A549 (cell line): ENCODE data around the gene NT5DC2. TPM values are rescaled to one million over a fixed set of nuclear protein-coding genes. Genes with fewer than 3 reads are reported as not detected.

Source experiments
- ATAC-seq, 2 experiments: fragments of 200-7000 bp in 1 of 2; fragments of >200 bp in 1 of 2; cut with Nextera tagmentation in 1 of 2; cut with Tn5 transposase in 1 of 2; 3 replicates each; pipeline versions ENCODE4 v1.8.0 to v1.9.1; 2018 to 2020; ENCODE audit warnings: mild to moderate bottlenecking in 1 of 2, moderate library complexity in 1 of 2
- CTCF ChIA-PET: fragments of 300-600 bp; sonication (Branson Sonifier 250); formaldehyde crosslinking; extraction: SDS; loops from one replicate; lab custom pipeline; 2021; ENCODE audit warnings: antibody characterized with exemption, inconsistent platforms; lab: Yijun Ruan, JAX
- POLR2A ChIA-PET: fragments of 350-600 bp; formaldehyde crosslinking; extraction: SDS; loops from one replicate; lab custom pipeline; 2021; ENCODE audit warnings: antibody characterized with exemption, inconsistent platforms; lab: Yijun Ruan, JAX
- DNase-seq, 2 experiments: peaks; one replicate each; pipeline versions ENCODE4 v3.0.0 to v3.0.0-alpha.2; 2011 to 2016; ENCODE audit warnings: low read depth in 1 of 2, low spot score in 1 of 2
- FAIRE-seq: peaks from 2 replicates; lab custom pipeline; 2011; peaks lifted over from hg19 to GRCh38; lab: Jason Lieb, UNC
- H3K27ac ChIP-seq, 2 experiments: fragments of >200 bp; sonication (Bioruptor Twin); formaldehyde crosslinking; 3 replicates each; pipeline ENCODE4 v1.5.1; 2016 to 2017
- H3K4me1 ChIP-seq: fragments of >200 bp; sonication (Bioruptor Twin); formaldehyde crosslinking; 3 replicates; pipeline ENCODE4 v1.6.1; 2016
- H3K4me2 ChIP-seq: fragments of >200 bp; sonication (Bioruptor Twin); formaldehyde crosslinking; 3 replicates; pipeline ENCODE4 v1.6.1; 2016
- H3K4me3 ChIP-seq: fragments of >200 bp; sonication (Bioruptor Twin); formaldehyde crosslinking; 3 replicates; pipeline ENCODE4 v1.5.1; 2016
- H3K9me3 ChIP-seq: fragments of >200 bp; sonication (Bioruptor Twin); formaldehyde crosslinking; 3 replicates; pipeline ENCODE4 v1.6.1; 2016
- CBX2 ChIP-seq: fragments of 200-600 bp; sonication (generic); IDR thresholded peaks from 2 replicates; pipeline ENCODE4 v1.6.1; 2016; ENCODE audit warnings: low read depth, mild to moderate bottlenecking, borderline replicate concordance
- CEBPB ChIP-seq, 2 experiments: fragments of >200 bp in 1 of 2; sonication (Bioruptor Twin) in 1 of 2; formaldehyde crosslinking in 1 of 2; IDR thresholded peaks; 2 replicates each; pipeline ENCODE4 v1.6.1; 2012 to 2016
- CHD4 ChIP-seq: fragments of 200-600 bp; sonication (generic); IDR thresholded peaks from 2 replicates; pipeline ENCODE4 v1.6.1; 2016; ENCODE audit warnings: antibody characterized with exemption, mild to moderate bottlenecking, borderline replicate concordance
- EP300 ChIP-seq, 2 experiments: fragments of >200 bp; sonication (Bioruptor Twin); formaldehyde crosslinking; IDR thresholded peaks; 2 replicates in 1 of 2; 3 replicates in 1 of 2; pipeline ENCODE4 v1.6.1; 2016 to 2017
- FOSB ChIP-seq: fragments of 250-450 bp; sonication (Bioruptor Pico); IDR thresholded peaks from 2 replicates; pipeline ENCODE4 v1.5.0; 2020; ENCODE audit warnings: mild to moderate bottlenecking, moderate library complexity
- HEYL ChIP-seq: fragments of 250-450 bp; sonication (Bioruptor Pico); IDR thresholded peaks from 2 replicates; pipeline ENCODE4 v1.8.0; 2021; ENCODE audit warnings: mild to moderate bottlenecking, moderate library complexity
- HOXB5 ChIP-seq: fragments of 250-450 bp; sonication (Bioruptor Pico); IDR thresholded peaks from 2 replicates; pipeline ENCODE4 v1.5.0; 2020; ENCODE audit warnings: mild to moderate bottlenecking, moderate library complexity
- JUN ChIP-seq, 2 experiments: fragments of >200 bp; sonication (Bioruptor Twin); formaldehyde crosslinking; IDR thresholded peaks; 2 replicates in 1 of 2; 3 replicates in 1 of 2; pipeline ENCODE4 v1.6.1; 2016 to 2017
- JUNB ChIP-seq: fragments of >200 bp; sonication (Bioruptor Twin); formaldehyde crosslinking; IDR thresholded peaks from 2 replicates; pipeline ENCODE4 v1.6.1; 2016
- KDM1A ChIP-seq: fragments of 200-600 bp; sonication (generic); IDR thresholded peaks from 2 replicates; pipeline ENCODE4 v1.6.1; 2016; ENCODE audit warnings: low read depth, mild to moderate bottlenecking
- KDM5A ChIP-seq: fragments of 200-600 bp; sonication (generic); IDR thresholded peaks from 2 replicates; pipeline ENCODE4 v1.6.1; 2016; ENCODE audit warnings: antibody characterized with exemption, mild to moderate bottlenecking
- MAFK ChIP-seq: fragments of 450-650 bp; IDR thresholded peaks from 2 replicates; pipeline ENCODE4 v1.6.1; 2014; ENCODE audit not compliant: partially characterized antibody
- MYC ChIP-seq: IDR thresholded peaks from 2 replicates; pipeline ENCODE4 v1.6.1; 2012; ENCODE audit warnings: mild to moderate bottlenecking, inconsistent platforms, low read length, improper control_type of control experiment, borderline replicate concordance
- NPAS2 ChIP-seq: fragments of 250-450 bp; sonication (Bioruptor Pico); IDR thresholded peaks from 2 replicates; pipeline ENCODE4 v1.8.0; 2022; ENCODE audit warnings: mild to moderate bottlenecking, moderate library complexity, borderline replicate concordance
- PHF8 ChIP-seq: fragments of 200-600 bp; sonication (generic); IDR thresholded peaks from 2 replicates; pipeline ENCODE4 v1.6.1; 2016; ENCODE audit warnings: low read depth, mild to moderate bottlenecking, antibody characterized with exemption, moderate library complexity, borderline replicate concordance
- POLR2A ChIP-seq: IDR thresholded peaks from 2 replicates; pipeline ENCODE4 v1.6.1; 2012; ENCODE audit warnings: mild to moderate bottlenecking, low read length
- POLR2AphosphoS2 ChIP-seq: conservative IDR thresholded peaks from 2 replicates; pipeline ENCODE4 v1.6.1; 2012; ENCODE audit warnings: low read length, improper control_type of control experiment, inconsistent platforms
- RAD21 ChIP-seq, 2 experiments: fragments of >200 bp in 1 of 2; sonication (Bioruptor Twin) in 1 of 2; formaldehyde crosslinking in 1 of 2; IDR thresholded peaks in 1 of 2; conservative IDR thresholded peaks in 1 of 2; 2 replicates in 1 of 2; 3 replicates in 1 of 2; pipeline ENCODE4 v1.6.1; 2012 to 2018; ENCODE audit warnings: inconsistent platforms in 1 of 2
- SREBF2 ChIP-seq: fragments of 450-650 bp; IDR thresholded peaks from 2 replicates; pipeline ENCODE4 v1.6.1; 2014; ENCODE audit warnings: mild to moderate bottlenecking, moderate library complexity
- TFCP2L1 ChIP-seq: fragments of 250-450 bp; sonication (Bioruptor Pico); IDR thresholded peaks from 2 replicates; pipeline ENCODE4 v1.5.0; 2021; ENCODE audit warnings: mild to moderate bottlenecking
- ZC3H11A ChIP-seq: fragments of 450-650 bp; IDR thresholded peaks from 2 replicates; pipeline ENCODE4 v1.6.1; 2014; ENCODE audit warnings: antibody characterized with exemption, mild to moderate bottlenecking
- ZFP36 ChIP-seq: fragments of 450-650 bp; IDR thresholded peaks from 2 replicates; pipeline ENCODE4 v1.6.1; 2014; ENCODE audit warnings: borderline replicate concordance; ENCODE audit not compliant: partially characterized antibody
- WGBS: methylation state at CpG from one replicate; pipeline ENCODE4 v1.1.6; 2017; ENCODE audit errors: missing lambda C conversion rate; 5-methylcytosine and 5-hydroxymethylcytosine counted together
- polyA plus RNA-seq, 4 experiments: library from polyadenylated mRNA; depleted of rRNA in 3 of 4; stranded (reverse); fragments of >200 nt; fragmentation: RNase III in 1 of 4; extraction: RNeasy Plus Mini Kit Qiagen cat#74134 plus additional on column Dnase treatment in 1 of 4; gene quantifications; 2 replicates in 3 of 4; 3 replicates in 1 of 4; pipeline ENCODE4 v1.2.3, GENCODE V29; 2011 to 2017
- TF ChIP-seq, protein P1 (sequence below): IDR thresholded peaks from 2 replicates; pipeline ENCODE4 v1.6.1; 2012
- TF ChIP-seq, protein P2 (sequence below): fragments of 450-650 bp; IDR thresholded peaks from 2 replicates; pipeline ENCODE4 v1.6.1; 2014; ENCODE audit warnings: antibody characterized with exemption
- TF ChIP-seq, protein P3 (sequence below): IDR thresholded peaks from 2 replicates; pipeline ENCODE4 v1.6.1; 2012; ENCODE audit warnings: low read depth, borderline replicate concordance

The NT5DC2 gene
- polyA plus RNA-seq, 2 of the 4 experiments (the other 2 are of a cell fraction) = 23.2 to 81.1 TPM

DNA sequence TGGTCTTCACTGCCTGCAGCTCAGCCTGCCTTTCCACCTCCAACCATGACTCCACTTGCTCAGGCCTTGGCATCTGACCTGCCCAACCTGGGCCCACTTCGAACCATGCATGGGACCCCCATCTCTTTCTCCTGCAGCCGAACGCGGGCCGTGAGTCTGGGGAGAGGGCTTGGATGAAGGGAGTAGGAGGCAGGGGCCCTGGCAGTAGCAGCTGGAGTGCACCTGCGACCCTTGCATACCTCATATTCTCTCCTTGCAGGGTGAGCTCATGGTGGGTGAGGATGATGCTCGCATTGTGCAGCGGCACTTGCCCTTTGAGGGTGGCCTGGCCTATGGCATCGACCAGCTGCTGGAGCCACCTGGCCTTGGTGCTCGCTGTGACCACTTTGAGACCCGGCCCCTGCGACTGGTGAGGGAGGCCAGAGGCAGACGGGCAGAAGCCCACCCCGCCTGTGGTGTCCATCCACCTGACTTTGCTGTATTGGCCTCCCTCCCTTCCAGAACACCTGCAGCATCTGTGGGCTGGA lies 13.5 kb downstream of the NT5DC2 start:
- H3K4me3 ChIP-seq = no peak overlapping the region
- ATAC-seq (no peak), DNase-seq (no peak), FAIRE-seq (no peak)
- TF ChIP-seq PHF8 = no peak
- TF ChIP-seq CHD4 = no peak
- TF ChIP-seq TFCP2L1 (CRISPR knock-in tag) = no peak
- no peak for TF ChIP-seq MYC
- no peak for TF ChIP-seq ZFP36
- TF ChIP-seq, protein P1, sequence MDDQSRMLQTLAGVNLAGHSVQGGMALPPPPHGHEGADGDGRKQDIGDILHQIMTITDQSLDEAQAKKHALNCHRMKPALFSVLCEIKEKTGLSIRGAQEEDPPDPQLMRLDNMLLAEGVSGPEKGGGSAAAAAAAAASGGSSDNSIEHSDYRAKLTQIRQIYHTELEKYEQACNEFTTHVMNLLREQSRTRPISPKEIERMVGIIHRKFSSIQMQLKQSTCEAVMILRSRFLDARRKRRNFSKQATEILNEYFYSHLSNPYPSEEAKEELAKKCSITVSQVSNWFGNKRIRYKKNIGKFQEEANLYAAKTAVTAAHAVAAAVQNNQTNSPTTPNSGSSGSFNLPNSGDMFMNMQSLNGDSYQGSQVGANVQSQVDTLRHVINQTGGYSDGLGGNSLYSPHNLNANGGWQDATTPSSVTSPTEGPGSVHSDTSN = no peak
- TF ChIP-seq MAFK = no peak
- TF ChIP-seq HOXB5 (CRISPR knock-in tag) = no peak
- no peak for TF ChIP-seq JUNB
- no peak for TF ChIP-seq CEBPB (IDR thresholded peaks at IDR 0.05)
- TF ChIP-seq JUN (IDR thresholded peaks at IDR 0.05) = no peak
- no peak for TF ChIP-seq RAD21 (conservative IDR thresholded peaks at IDR 0.05 in 1 of 2, IDR thresholded peaks at IDR 0.05 in 1 of 2)
- 86% methylated on average over 8 of the region's 14 CpGs for WGBS
- POLR2A ChIA-PET = no interaction called here
- no peaks in the 10 kb centered on the region for H3K9me3 ChIP-seq
- no peak overlapping the region for H3K27ac ChIP-seq
- no peaks in the 10 kb centered on the region for H3K4me1 ChIP-seq
- H3K4me2 ChIP-seq = no peak overlapping the region
- CTCF ChIA-PET = interaction anchor here (0.7 to 1.0 kb wide), 2 partner anchors 9 to 48 kb away, joined by 3 read pairs; no protein-coding TSS in a partner anchor

DNA sequence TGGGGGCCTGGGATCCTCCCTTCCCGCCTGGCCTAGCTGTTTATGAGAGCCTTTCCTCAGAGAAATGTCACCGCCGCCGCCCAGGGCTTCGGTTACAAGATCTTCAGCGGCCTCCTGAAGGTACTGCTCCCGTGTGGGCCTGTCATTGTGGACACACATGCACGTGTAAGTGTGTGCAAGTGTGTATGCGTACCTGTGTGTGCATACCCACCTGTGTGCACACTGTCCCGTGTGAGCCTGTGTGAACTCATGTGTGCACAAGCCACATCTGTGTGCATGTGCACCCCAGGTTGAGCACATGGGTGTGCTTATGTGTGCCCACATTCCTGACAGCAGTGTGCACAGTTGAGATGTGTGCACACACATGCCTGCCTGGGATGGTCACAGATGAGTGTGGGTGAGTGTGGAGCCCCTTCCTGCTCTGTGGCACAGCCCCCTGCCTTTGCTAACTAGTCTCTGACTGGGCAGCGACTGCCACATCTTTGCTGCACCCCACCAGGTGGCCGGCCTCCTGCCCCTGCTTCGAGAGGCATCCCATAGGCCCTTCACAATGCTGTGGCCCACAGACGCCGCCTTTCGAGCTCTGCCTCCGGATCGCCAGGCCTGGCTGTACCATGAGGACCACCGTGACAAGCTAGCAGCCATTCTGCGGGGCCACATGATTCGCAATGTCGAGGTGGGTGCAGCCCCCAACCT lies 14.1 kb downstream of the NT5DC2 start:
- no peak for ATAC-seq
- Histone ChIP-seq H3K4me2 (no peak overlapping the region), H3K9me3 (no peaks in the 10 kb centered on the region), H3K27ac (no peak overlapping the region), H3K4me1 (no peaks in the 10 kb centered on the region), H3K4me3 (no peak overlapping the region)
- no peak for TF ChIP-seq EP300 (IDR thresholded peaks at IDR 0.05)
- no peak for TF ChIP-seq POLR2A
- TF ChIP-seq NPAS2 = no peak
- TF ChIP-seq KDM1A = no peak
- TF ChIP-seq, protein P2, sequence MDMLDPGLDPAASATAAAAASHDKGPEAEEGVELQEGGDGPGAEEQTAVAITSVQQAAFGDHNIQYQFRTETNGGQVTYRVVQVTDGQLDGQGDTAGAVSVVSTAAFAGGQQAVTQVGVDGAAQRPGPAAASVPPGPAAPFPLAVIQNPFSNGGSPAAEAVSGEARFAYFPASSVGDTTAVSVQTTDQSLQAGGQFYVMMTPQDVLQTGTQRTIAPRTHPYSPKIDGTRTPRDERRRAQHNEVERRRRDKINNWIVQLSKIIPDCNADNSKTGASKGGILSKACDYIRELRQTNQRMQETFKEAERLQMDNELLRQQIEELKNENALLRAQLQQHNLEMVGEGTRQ = no peak
- TF ChIP-seq MYC = no peak
- no peak for TF ChIP-seq HEYL (CRISPR knock-in tag)
- TF ChIP-seq KDM5A = no peak
- TF ChIP-seq POLR2AphosphoS2 = no peak
- no peak for TF ChIP-seq SREBF2
- FAIRE-seq = no peak
- ChIA-PET CTCF (interaction anchor here (0.7 to 1.0 kb wide), 2 partner anchors 10 to 48 kb away, joined by 3 read pairs; no protein-coding TSS in a partner anchor), POLR2A (no interaction called here)
- no peak for DNase-seq
- WGBS = 81% methylated on average over 16 of the region's 22 CpGs

DNA sequence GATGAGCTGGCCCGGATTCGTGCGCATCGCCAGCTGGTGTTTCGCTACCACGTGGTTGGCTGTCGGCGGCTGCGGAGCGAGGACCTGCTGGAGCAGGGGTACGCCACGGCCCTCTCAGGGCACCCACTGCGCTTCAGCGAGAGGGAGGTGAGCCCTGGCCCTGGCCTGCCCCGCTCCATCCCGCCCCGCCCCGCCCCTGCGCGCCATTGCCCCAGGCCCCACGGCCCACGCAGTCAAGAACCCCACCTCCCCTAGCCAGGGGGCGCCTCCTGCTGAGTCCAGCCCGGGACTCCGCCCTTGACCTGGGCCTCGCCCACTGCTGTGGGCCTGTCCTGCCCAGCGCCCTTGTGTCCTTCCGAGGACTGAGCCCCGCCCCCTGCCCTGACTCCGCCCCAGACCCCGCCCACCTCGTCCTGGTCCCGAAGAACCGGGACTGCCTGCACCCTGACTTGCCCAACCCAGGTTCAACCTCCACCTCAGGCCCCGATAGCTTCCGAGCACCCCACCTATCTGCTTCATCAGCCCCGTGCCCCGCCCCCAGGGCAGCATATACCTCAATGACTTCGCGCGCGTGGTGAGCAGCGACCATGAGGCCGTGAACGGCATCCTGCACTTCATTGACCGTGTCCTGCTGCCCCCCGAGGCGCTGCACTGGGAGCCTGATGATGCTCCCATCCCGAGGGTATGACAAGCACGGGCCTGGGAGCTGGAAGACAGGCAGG lies 14.8 kb downstream of the NT5DC2 start:
- CTCF ChIA-PET = interaction anchor here (0.6 to 1.4 kb wide), 3 partner anchors 47 to 108 kb away, joined by 3 to 5 read pairs (median 4); no protein-coding TSS in a partner anchor
- Histone ChIP-seq H3K27ac (no peak overlapping the region), H3K4me1 (no peaks in the 10 kb centered on the region), H3K9me3 (no peaks in the 10 kb centered on the region)
- no peak for TF ChIP-seq FOSB (CRISPR knock-in tag)
- TF ChIP-seq HEYL (CRISPR knock-in tag) = no peak
- TF ChIP-seq CBX2 = no peak
- no peak for TF ChIP-seq ZC3H11A
- TF ChIP-seq, protein P3, sequence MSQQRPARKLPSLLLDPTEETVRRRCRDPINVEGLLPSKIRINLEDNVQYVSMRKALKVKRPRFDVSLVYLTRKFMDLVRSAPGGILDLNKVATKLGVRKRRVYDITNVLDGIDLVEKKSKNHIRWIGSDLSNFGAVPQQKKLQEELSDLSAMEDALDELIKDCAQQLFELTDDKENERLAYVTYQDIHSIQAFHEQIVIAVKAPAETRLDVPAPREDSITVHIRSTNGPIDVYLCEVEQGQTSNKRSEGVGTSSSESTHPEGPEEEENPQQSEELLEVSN = no peak
- TF ChIP-seq, all 56 proteins: peak for 0
- POLR2A ChIA-PET = no interaction called here
- 77% methylated on average over 8 of the region's 50 CpGs for WGBS
- FAIRE-seq = no peak
- Histone ChIP-seq H3K4me3 (no peak overlapping the region), H3K4me2 (no peak overlapping the region)
- DNase-seq = peak in 1 of 2 experiments; percentile 22
- peak in 1 of 2 experiments; percentile 59; a peak in 3 of 6 replicates for ATAC-seq
